H9 (cell line): Measurements from ENCODE around the gene GNAO1. TPM values are rescaled to one million over a fixed set of nuclear protein-coding genes. Genes with fewer than 3 reads are reported as not detected.

ENCODE experiments used
- DNase-seq: peaks from one replicate; pipeline ENCODE4 v3.0.0-alpha.2; 2017
- H2AFZ ChIP-seq: one replicate; pipeline ENCODE4 v1.6.1; 2013; ENCODE audit warnings: mild to moderate bottlenecking, low read length, control low read depth, moderate library complexity
- H2AK5ac ChIP-seq: 2 replicates; pipeline ENCODE4 v1.6.1; 2013; ENCODE audit warnings: low read length, control low read depth, mixed read lengths; ENCODE audit not compliant: insufficient read length
- H2BK120ac ChIP-seq: one replicate; pipeline ENCODE4 v1.6.1; 2013; ENCODE audit warnings: low read depth, mild to moderate bottlenecking, low read length, control low read depth, inconsistent platforms; ENCODE audit not compliant: poor library complexity, severe bottlenecking
- H2BK12ac ChIP-seq: 2 replicates; pipeline ENCODE4 v1.6.1; 2013; ENCODE audit warnings: low read length, control low read depth, mixed read lengths, low read depth; ENCODE audit not compliant: insufficient read length
- H2BK15ac ChIP-seq: 2 replicates; pipeline ENCODE4 v1.6.1; 2013; ENCODE audit warnings: low read depth, low read length, control low read depth
- H2BK20ac ChIP-seq: one replicate; pipeline ENCODE4 v1.6.1; 2013; ENCODE audit warnings: low read depth, mild to moderate bottlenecking, low read length, control low read depth, inconsistent platforms; ENCODE audit not compliant: poor library complexity, severe bottlenecking
- H2BK5ac ChIP-seq: 2 replicates; pipeline ENCODE4 v1.6.1; 2013; ENCODE audit warnings: low read length, control low read depth, mixed read lengths; ENCODE audit not compliant: insufficient read length
- H3K14ac ChIP-seq: 2 replicates; pipeline ENCODE4 v1.6.1; 2013; ENCODE audit warnings: low read length, control low read depth; ENCODE audit not compliant: insufficient read depth
- H3K18ac ChIP-seq: 2 replicates; pipeline ENCODE4 v1.6.1; 2013; ENCODE audit warnings: low read depth, mild to moderate bottlenecking, mixed read lengths, low read length, control low read depth; ENCODE audit not compliant: insufficient read length
- H3K23ac ChIP-seq: 2 replicates; pipeline ENCODE4 v1.6.1; 2013; ENCODE audit warnings: low read length, control low read depth, mixed read lengths, low read depth; ENCODE audit not compliant: insufficient read length
- H3K23me2 ChIP-seq: 2 replicates; pipeline ENCODE4 v1.6.1; 2013; ENCODE audit warnings: low read depth, mild to moderate bottlenecking, mixed read lengths, low read length, control low read depth; ENCODE audit not compliant: insufficient read length, poor library complexity, severe bottlenecking
- H3K27ac ChIP-seq: 2 replicates; pipeline ENCODE4 v1.5.1; 2013; ENCODE audit warnings: low read length, control low read depth, mixed read lengths, low read depth; ENCODE audit not compliant: insufficient read length
- H3K27me3 ChIP-seq: 2 replicates; pipeline ENCODE4 v1.6.1; 2013; ENCODE audit warnings: low read length, control low read depth, inconsistent platforms; ENCODE audit not compliant: insufficient read depth
- H3K4ac ChIP-seq: 2 replicates; pipeline ENCODE4 v1.6.1; 2013; ENCODE audit warnings: low read depth, mild to moderate bottlenecking, control low read depth, inconsistent platforms, low read length, moderate library complexity
- H3K4me1 ChIP-seq: 2 replicates; pipeline ENCODE4 v1.6.1; 2013; ENCODE audit warnings: low read length, control low read depth, inconsistent platforms; ENCODE audit not compliant: insufficient read depth
- H3K4me2 ChIP-seq: 2 replicates; pipeline ENCODE4 v1.6.1; 2013; ENCODE audit warnings: low read length, control low read depth, mixed read lengths; ENCODE audit not compliant: insufficient read length, insufficient read depth
- H3K56ac ChIP-seq: 2 replicates; pipeline ENCODE4 v1.6.1; 2013; ENCODE audit warnings: low read depth, mild to moderate bottlenecking, mixed read lengths, low read length, control low read depth; ENCODE audit not compliant: insufficient read length
- H3K79me1 ChIP-seq: 2 replicates; pipeline ENCODE4 v1.6.1; 2013; ENCODE audit warnings: low read depth, mild to moderate bottlenecking, moderate library complexity, low read length, control low read depth, inconsistent platforms; ENCODE audit not compliant: insufficient read depth, poor library complexity, severe bottlenecking
- H3K79me2 ChIP-seq: 2 replicates; pipeline ENCODE4 v1.6.1; 2013; ENCODE audit warnings: low read length, control low read depth, inconsistent platforms; ENCODE audit not compliant: insufficient read depth
- H3K9ac ChIP-seq: 2 replicates; pipeline ENCODE4 v1.6.1; 2013; ENCODE audit warnings: low read length, control low read depth, mixed read lengths; ENCODE audit not compliant: insufficient read length; ENCODE audit errors: extremely low read depth
- H3K9me3 ChIP-seq: one replicate; pipeline ENCODE4 v1.6.1; 2013; ENCODE audit warnings: low read depth, low read length, inconsistent platforms; ENCODE audit not compliant: control insufficient read depth
- H3T11ph ChIP-seq: one replicate; pipeline ENCODE4 v1.6.1; 2013; ENCODE audit warnings: mild to moderate bottlenecking, low read length, control low read depth, inconsistent platforms
- H4K20me1 ChIP-seq: one replicate; pipeline ENCODE4 v1.6.1; 2013; ENCODE audit not compliant: control insufficient read depth, insufficient read length, insufficient read depth
- H4K5ac ChIP-seq: 2 replicates; pipeline ENCODE4 v1.6.1; 2013; ENCODE audit warnings: low read depth, mild to moderate bottlenecking, mixed read lengths, low read length, control low read depth; ENCODE audit not compliant: insufficient read length
- H4K8ac ChIP-seq: replicated peaks from 2 replicates; pipeline ENCODE4 v1.6.1; 2013; ENCODE audit warnings: low read length, control low read depth, mixed read lengths, low read depth; ENCODE audit not compliant: insufficient read length
- H4K91ac ChIP-seq: 2 replicates; pipeline ENCODE4 v1.6.1; 2013; ENCODE audit warnings: low read depth, mild to moderate bottlenecking, moderate library complexity, mixed read lengths, low read length, control low read depth; ENCODE audit not compliant: insufficient read length
- H3K27ac Mint-ChIP-seq, 3 experiments: 2 replicates in 2 of 3; 3 replicates in 1 of 3; pipeline ENCODE4 v1.8.0; 2020 to 2021; ENCODE audit warnings: mixed read lengths in 3 of 3, mild to moderate bottlenecking in 1 of 3, moderate library complexity in 1 of 3
- H3K27me3 Mint-ChIP-seq: 2 replicates; pipeline ENCODE4 v1.8.0; 2021; ENCODE audit warnings: low read depth, mild to moderate bottlenecking, moderate library complexity, mixed read lengths
- H3K36me3 Mint-ChIP-seq, 3 experiments: 2 replicates in 2 of 3; 3 replicates in 1 of 3; pipeline ENCODE4 v1.8.0; 2020 to 2021; ENCODE audit warnings: low read depth in 3 of 3, mixed read lengths in 3 of 3; ENCODE audit not compliant: insufficient read depth in 1 of 3
- H3K4me1 Mint-ChIP-seq, 2 experiments: 2 replicates each; pipeline ENCODE4 v1.8.0; 2020; ENCODE audit warnings: mixed read lengths in 2 of 2
- H3K4me3 Mint-ChIP-seq, 2 experiments: 2 replicates in 1 of 2; 3 replicates in 1 of 2; pipeline ENCODE4 v1.8.0; 2020 to 2021; ENCODE audit warnings: mild to moderate bottlenecking in 2 of 2, mixed read lengths in 2 of 2, moderate library complexity in 1 of 2
- H3K9me3 Mint-ChIP-seq, 2 experiments: 2 replicates in 1 of 2; 3 replicates in 1 of 2; pipeline ENCODE4 v1.8.0; 2020; ENCODE audit warnings: mild to moderate bottlenecking in 2 of 2, mixed read lengths in 2 of 2, moderate library complexity in 1 of 2
- CTCF ChIP-seq: fragments of 200-600 bp; sonication (generic); conservative IDR thresholded peaks from 3 replicates; pipeline ENCODE4 v1.8.0; 2021; ENCODE audit warnings: antibody characterized with exemption, mild to moderate bottlenecking
- whole genome bisulfite sequencing: extraction: QIAGEN DNeasy Blood & Tissue Kit; methylation state at CpG from one replicate; pipeline ENCODE4 v1.1.7; 2013; ENCODE audit warnings: missing lambda C conversion rate, low lambda C conversion rate, mixed read lengths; ENCODE audit not compliant: insufficient read length; ENCODE audit errors: extremely low coverage; 5-methylcytosine and 5-hydroxymethylcytosine counted together
- total RNA-seq: library from RNA; stranded (reverse); gene quantifications from 2 replicates; pipeline ENCODE4 v1.2.1, GENCODE V29; 2021

The GNAO1 gene
- total RNA-seq, 1 experiment from 2014 or later, result 16.9 TPM

GRCh38 chr16:56329887-56330286 lies 138.6 kb downstream of the GNAO1 start:
- DNase-seq, result no peak
- no peak overlapping the region for H4K91ac ChIP-seq
- H3K27me3 ChIP-seq, result no peaks in the 10 kb centered on the region
- H3K27ac ChIP-seq, result no peak overlapping the region
- no peak overlapping the region for H2BK5ac ChIP-seq
- Mint-ChIP-seq H3K27ac (no peak overlapping the region), H3K36me3 (no peaks in the 10 kb centered on the region; a peak in 2 of 7 replicates), H3K9me3 (no peaks in the 10 kb centered on the region), H3K27me3 (peaks cover 1% of the 10 kb centered on the region; the same call in 1 of the 2 replicates), H3K4me1 (no peaks in the 10 kb centered on the region), H3K4me3 (no peak overlapping the region)
- no peaks in the 10 kb centered on the region for H3K23me2 ChIP-seq
- no peaks in the 10 kb centered on the region for H3K79me2 ChIP-seq
- WGBS, result no CpG with 5 or more reads among the region's 9 CpGs
- no peak overlapping the region for H2BK20ac ChIP-seq
- H3K23ac ChIP-seq, result no peak overlapping the region
- no peak overlapping the region for H2BK12ac ChIP-seq
- H4K5ac ChIP-seq, result no peak overlapping the region
- no peak for TF ChIP-seq CTCF
- no peak overlapping the region for H3K9ac ChIP-seq
- no peak overlapping the region for H3T11ph ChIP-seq
- H4K20me1 ChIP-seq, result no peaks in the 10 kb centered on the region
- no peak overlapping the region for H2AK5ac ChIP-seq
- no peak overlapping the region for H2BK120ac ChIP-seq
- H3K14ac ChIP-seq, result no peak overlapping the region
- no peak overlapping the region for H4K8ac ChIP-seq
- H3K4ac ChIP-seq, result no peak overlapping the region
- H3K56ac ChIP-seq, result no peak overlapping the region
- H3K18ac ChIP-seq, result no peak overlapping the region
- H2AFZ ChIP-seq, result no peak overlapping the region
- H3K4me1 ChIP-seq, result no peaks in the 10 kb centered on the region
- no peaks in the 10 kb centered on the region for H3K79me1 ChIP-seq
- no peak overlapping the region for H3K4me2 ChIP-seq
- H2BK15ac ChIP-seq, result no peak overlapping the region
- no peaks in the 10 kb centered on the region for H3K9me3 ChIP-seq
